Immature natural killer cell (primary cell): ENCODE measurements around the gene CCDC116. TPM values are rescaled to one million over a fixed set of nuclear protein-coding genes. Genes with fewer than 3 reads are reported as not detected.

ENCODE experiments used
- DNase-seq, 3 donors: peaks; one replicate each; pipeline ENCODE4 v3.0.0; 2022; ENCODE audit warnings: mixed read lengths in 1 of 3
- H3K27ac Mint-ChIP-seq, 6 donors: one replicate each; pipeline ENCODE4 v1.8.0; 2020; ENCODE audit warnings: mixed read lengths in 6 of 6, mild to moderate bottlenecking in 5 of 6, inconsistent platforms in 4 of 6, moderate library complexity in 3 of 6
- H3K27me3 Mint-ChIP-seq, 3 donors: one replicate each; pipeline ENCODE4 v1.8.0; 2020 to 2021; ENCODE audit warnings: low read depth in 3 of 3, mild to moderate bottlenecking in 3 of 3, mixed read lengths in 3 of 3, moderate library complexity in 3 of 3, inconsistent platforms in 1 of 3
- H3K36me3 Mint-ChIP-seq, 3 donors: one replicate each; pipeline ENCODE4 v1.8.0; 2020; ENCODE audit warnings: mixed read lengths in 3 of 3, inconsistent platforms in 2 of 3, mild to moderate bottlenecking in 2 of 3
- H3K4me1 Mint-ChIP-seq, 2 donors: one replicate each; pipeline ENCODE4 v1.8.0; 2020; ENCODE audit warnings: inconsistent platforms in 2 of 2, mild to moderate bottlenecking in 2 of 2, mixed read lengths in 2 of 2, moderate library complexity in 1 of 2
- H3K4me3 Mint-ChIP-seq, 5 donors: one replicate each; pipeline ENCODE4 v1.8.0; 2020; ENCODE audit warnings: mild to moderate bottlenecking in 5 of 5, mixed read lengths in 5 of 5, inconsistent platforms in 3 of 5, moderate library complexity in 3 of 5
- H3K9me3 Mint-ChIP-seq, 6 donors: one replicate each; pipeline ENCODE4 v1.8.0; 2020; ENCODE audit warnings: mild to moderate bottlenecking in 6 of 6, mixed read lengths in 6 of 6, inconsistent platforms in 4 of 6, moderate library complexity in 3 of 6
- polyA plus RNA-seq, 3 donors: library from polyadenylated mRNA; unstranded; fragments of 300-500 nt; fragmentation: Illumina TruSeq; gene quantifications; one replicate each; pipeline ENCODE4 v1.2.3, GENCODE V29; 2021

The CCDC116 gene, protein sequence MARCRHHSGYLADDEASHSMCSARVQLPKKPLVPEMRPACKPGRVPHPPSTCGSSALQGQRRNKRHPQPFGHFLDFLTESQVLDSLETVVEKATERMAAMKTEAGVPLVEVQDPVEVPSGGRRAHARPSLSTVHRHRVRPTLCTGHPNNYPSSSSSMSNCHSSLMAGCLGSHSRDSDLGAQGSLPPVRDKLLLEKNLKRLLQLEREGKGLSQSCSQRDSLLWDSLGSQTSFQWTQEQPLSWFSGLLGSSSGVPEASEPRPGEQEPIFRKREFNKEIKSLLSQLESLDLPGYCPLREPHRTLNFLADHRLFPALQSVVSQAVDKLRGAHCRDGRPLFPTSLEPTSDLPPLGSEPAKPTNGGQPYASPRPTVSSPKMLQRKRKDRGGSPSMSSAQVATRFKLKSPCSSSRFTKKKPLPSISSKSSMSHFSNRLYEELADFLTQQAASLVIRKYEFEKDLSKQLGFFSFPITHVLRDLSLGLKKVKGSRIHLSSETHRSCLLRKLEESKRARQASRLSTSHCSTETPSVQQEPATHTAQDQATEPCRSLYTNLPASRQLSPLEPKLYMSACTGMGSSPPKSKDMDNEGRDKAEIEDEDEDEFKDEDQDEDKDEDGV
- polyA plus RNA-seq = under 1 TPM in 1 of 3 donors, not detected in 2; 0.13 TPM

DNA sequence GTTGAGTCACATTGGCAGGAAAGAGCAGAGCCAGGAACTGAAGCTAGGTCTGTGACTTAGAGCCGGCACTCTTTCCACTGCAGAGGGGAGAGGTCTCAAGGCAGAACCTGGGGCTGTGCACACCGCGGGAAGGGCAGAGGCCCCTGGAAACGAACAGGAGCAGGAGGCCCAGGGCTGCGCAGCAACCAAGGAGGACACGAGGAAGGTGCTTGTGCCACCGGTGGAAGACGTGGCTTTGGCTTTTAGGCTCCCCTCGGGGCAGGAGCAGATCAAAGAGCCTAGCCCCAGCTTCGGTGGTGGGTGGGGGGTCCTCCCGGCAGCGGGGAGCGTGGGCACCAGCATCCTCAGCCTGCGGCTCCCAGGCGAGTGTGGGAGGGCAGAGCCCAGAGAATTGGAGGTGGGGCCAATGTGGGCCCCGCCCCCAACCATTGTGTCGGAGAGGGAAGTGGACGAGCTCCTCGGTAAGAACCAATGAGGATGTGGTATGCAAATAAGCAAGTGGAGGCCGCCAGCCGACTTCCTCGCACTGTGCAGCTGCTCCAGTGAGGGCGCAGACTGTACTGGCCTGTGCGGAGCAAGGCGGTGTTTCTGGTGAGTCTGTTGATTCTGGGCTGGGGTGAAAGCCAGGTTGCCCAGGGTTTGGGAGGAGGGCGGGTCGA, at the start of gene CCDC116:
TSS of gene CCDC116 (plus strand) at position 524 of the 659 bp plus-strand sequence. CDS start 422 bp downstream, outside the sequence.
- H3K4me3 Mint-ChIP-seq = no peak within 1 kb of the TSS
- H3K4me1 Mint-ChIP-seq = peaks cover 16 to 19% of the 10 kb centered on the region in 2 donors
- H3K27ac Mint-ChIP-seq = no peak within 1 kb of the TSS
- H3K36me3 Mint-ChIP-seq = no peaks in the 10 kb centered on the region
- H3K9me3 Mint-ChIP-seq = peaks cover 0 to 2% (median 0%) of the 10 kb centered on the region in 6 donors
- peaks cover 0 to 7% (median 2%) of the 10 kb centered on the region in 3 donors for H3K27me3 Mint-ChIP-seq
- DNase-seq = peak; percentile 48 to 62 (median 56)

DNA sequence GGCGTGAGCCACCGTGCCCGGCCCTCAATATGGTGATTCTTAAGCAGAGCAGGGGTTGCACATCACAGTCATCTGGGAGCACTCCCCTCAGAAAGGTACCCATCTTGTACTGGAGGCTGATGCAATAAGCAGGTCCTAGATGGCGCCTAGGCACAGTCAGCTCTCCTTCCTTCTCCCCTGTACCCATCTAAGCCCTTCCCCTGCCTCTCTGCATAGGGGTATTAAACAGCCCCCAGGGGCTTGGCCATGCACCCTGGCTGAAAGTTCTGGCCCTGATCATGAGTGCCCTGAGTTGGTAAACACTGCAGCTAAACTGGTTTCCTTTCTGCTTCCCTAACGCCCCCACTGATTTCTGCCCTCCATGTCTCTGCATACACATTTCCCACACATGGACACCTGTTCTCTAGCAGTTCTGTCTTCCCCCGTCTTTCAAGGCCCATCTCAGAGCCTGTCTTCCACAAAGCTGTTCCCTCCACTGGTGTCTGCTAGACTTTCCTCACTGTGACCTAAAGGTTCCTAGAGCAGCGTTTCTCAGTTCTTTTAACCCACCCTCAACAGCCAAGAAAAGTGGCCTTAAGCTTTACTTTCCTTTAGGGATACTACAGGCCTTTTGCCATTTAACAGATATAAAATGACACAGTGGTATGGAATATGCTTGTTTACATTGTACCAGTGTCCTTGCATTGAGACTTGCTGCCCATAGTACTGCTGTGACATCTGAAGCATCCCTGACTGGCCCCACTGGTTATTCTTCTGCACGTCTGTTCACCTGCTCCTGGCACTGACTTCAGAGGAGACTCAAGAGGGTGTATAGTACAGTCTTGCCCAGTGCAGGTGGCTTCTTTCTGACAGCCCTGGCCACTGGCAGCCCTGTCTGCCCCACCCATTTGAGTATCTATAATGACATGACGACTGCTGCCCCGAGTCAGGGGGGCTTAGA, 49.5 kb upstream of the CCDC116 start:
- peak overlapping the region in 2 of 5 donors; percentile 12 to 50 for H3K4me3 Mint-ChIP-seq
- H3K27me3 Mint-ChIP-seq = peaks cover 0 to 2% (median 0%) of the 10 kb centered on the region in 3 donors

DNA sequence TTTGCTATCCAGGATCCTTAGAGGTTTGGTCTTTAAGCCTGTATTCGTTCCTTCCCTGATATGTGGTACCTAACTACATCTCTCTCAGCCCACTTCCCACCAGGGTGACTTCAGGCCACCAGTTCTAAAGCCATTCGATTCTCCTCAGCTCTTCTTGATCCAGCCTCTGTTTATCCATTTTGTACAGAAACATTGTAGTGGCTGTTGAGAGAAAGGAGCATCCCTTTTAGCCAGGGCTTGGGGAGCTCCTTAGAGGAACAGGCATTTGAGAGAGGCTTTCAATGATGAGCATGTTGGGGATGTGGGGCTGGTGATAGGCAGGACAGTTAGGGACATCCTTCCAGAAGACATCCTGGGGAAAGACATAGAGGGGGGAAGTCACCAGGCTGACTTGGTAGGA, 47.2 kb upstream of the CCDC116 start:
- Mint-ChIP-seq H3K4me3 (peak overlapping the region in 1 of 5 donors; percentile 38), H3K27me3 (peaks cover 0 to 2% (median 0%) of the 10 kb centered on the region in 3 donors), H3K36me3 (peaks cover 0 to 5% (median 0%) of the 10 kb centered on the region in 3 donors), H3K4me1 (peaks cover 43 to 51% of the 10 kb centered on the region in 2 donors), H3K9me3 (no peaks in the 10 kb centered on the region), H3K27ac (peak overlapping the region in 4 of 6 donors; percentile 7 to 80 (median 34))
- DNase-seq = no peak

More for the DNA sequence above, 49.5 kb upstream of the CCDC116 start:
- no peak for DNase-seq
- Mint-ChIP-seq H3K36me3 (peaks cover 0 to 5% (median 0%) of the 10 kb centered on the region in 3 donors), H3K9me3 (no peaks in the 10 kb centered on the region), H3K4me1 (peaks cover 44 to 58% of the 10 kb centered on the region in 2 donors), H3K27ac (peak overlapping the region; percentile 8 to 82 (median 64))

DNA sequence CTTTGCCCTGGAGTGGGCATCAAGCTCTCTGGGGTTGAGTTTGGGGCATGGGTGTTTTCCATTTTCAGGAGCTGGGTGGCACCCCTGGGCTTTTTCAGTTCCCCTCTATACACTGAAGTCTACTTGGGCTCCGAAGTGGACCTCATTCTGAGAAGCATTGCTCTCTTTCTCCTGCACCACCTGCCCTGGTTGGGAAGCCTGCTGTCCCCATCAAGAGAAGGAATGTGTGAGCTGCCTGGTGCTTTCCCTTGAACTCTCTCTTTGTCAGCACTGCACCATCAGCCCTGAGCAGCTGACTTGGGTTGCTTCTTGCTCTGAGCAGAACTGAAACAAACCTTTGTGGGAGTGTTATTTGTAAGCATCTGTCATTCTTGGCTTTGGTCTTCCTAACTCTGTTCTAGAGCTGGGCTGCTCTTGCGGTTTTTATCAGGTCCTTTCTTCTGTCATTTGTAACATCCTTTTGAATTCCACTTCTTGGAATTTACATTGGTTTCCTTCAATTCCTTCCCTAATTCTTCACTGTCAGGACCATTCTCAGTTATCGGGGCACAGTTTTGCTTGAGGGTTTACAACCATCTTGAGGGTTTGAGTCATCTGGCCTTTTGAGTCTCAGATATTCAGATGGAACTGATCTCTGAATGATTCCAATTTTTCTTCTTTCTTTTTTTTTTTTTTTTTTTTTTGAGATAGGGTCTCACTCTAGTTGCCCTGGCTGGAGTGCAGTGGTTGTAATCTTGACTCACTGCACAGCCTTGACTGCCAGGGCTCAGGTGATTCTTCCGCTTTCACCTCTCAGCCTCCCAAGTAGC, 44.6 kb upstream of the CCDC116 start:
- H3K36me3 Mint-ChIP-seq = peaks cover 0 to 5% (median 0%) of the 10 kb centered on the region in 3 donors
- no peak for DNase-seq

DNA sequence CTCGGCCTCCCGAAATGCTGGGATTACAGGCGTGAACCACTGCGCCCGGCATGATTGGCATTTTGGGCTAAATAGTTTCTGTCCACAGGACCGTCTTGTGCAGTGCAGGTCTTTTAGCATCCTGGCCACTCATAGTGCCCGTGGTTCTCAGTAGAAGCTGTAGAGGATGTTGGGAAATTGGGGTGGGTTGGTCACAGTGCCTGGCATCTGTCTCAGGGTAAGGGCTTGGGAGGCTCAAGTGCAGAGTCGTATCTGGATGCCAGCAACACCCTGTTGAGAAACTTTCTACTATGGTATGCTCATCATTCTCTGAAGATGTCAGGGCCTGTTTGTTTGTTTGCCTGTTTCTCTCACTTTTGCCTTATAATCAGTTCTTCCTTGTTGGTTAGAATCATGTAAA, 43.2 kb upstream of the CCDC116 start:
- Mint-ChIP-seq H3K9me3 (no peaks in the 10 kb centered on the region), H3K27ac (peak overlapping the region in 5 of 6 donors; percentile 38 to 71 (median 49)), H3K4me3 (peak overlapping the region in 1 of 5 donors; percentile 36), H3K27me3 (peaks cover 0 to 1% (median 0%) of the 10 kb centered on the region in 3 donors), H3K36me3 (peaks cover 8 to 13% (median 10%) of the 10 kb centered on the region in 3 donors), H3K4me1 (peaks cover 68 to 78% of the 10 kb centered on the region in 2 donors)
- DNase-seq = no peak

More for the DNA sequence above, 44.6 kb upstream of the CCDC116 start:
- H3K4me1 Mint-ChIP-seq = peaks cover 60 to 73% of the 10 kb centered on the region in 2 donors
- peak overlapping the region in 4 of 5 donors; percentile 9 to 68 (median 39) for H3K4me3 Mint-ChIP-seq
- peaks cover 0 to 2% (median 0%) of the 10 kb centered on the region in 3 donors for H3K27me3 Mint-ChIP-seq
- H3K27ac Mint-ChIP-seq = peak overlapping the region; percentile 58 to 84 (median 72)
- no peaks in the 10 kb centered on the region for H3K9me3 Mint-ChIP-seq

DNA sequence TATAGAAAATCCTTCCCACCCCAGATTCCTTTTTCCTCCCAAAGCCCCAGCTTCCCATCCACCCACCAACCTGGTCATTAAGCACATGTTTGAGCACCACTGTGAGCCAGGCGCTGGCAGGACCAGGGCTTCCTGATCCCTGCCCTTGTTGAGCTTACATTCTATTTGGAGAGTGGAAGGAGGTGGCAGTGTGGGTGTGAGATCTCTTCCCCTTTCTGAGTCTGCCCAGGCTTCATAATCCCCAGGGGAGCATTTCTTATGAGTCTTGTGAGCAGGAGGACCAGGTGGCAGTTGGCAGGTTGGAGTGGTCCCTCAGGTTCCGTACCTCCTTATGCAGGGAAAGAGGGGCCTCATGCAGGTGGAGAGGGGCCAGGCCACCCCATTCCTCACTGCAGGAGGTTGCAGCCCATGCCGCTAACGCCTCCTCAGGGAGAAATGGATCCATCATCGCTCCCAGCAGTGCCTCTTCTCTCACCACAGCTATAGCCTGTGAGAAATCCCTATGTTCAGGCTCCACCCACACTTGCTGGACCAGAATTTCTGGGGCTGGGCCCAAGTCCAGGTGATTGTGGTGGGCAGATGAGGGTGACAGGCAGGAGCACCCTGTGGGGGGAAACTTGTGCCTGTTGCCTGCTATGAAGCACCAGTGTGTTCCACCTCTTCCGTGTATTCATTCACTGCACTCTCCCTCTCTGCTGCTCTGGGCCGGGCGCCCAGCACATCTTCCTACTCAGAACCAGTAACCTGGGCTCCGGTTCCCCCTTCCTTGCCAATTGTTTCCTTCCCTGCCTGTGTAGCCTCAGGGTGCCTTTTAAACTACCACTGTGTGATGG, 41.5 kb upstream of the CCDC116 start:
- DNase-seq = no peak
- peak overlapping the region in 5 of 6 donors; percentile 29 to 80 (median 64) for H3K27ac Mint-ChIP-seq
- H3K9me3 Mint-ChIP-seq = no peaks in the 10 kb centered on the region
- peaks cover 6 to 21% (median 12%) of the 10 kb centered on the region in 3 donors for H3K36me3 Mint-ChIP-seq
- no peaks in the 10 kb centered on the region for H3K27me3 Mint-ChIP-seq
- peak overlapping the region in 2 of 5 donors; percentile 23 to 44 for H3K4me3 Mint-ChIP-seq
- H3K4me1 Mint-ChIP-seq = peaks cover 68 to 77% of the 10 kb centered on the region in 2 donors

DNA sequence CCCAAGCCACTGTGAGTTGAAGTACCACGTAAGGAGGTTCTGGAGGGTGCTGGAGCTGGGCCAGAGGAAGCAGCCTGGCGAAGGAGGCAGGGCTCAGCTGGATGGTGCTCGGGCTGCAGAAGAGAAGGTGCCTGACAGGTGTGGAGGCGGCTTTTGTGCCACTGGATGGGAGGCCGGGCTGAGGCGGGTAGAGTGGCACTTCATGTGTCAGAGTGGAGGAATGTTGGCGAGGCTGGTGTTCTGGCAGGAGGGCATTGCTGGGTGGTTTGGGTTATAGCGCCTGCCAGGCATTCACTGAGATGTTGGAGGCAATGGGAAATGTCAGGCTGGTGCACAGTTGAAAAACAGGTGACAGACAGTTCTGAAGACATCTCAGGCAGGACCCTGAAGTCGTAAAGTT, 40.9 kb upstream of the CCDC116 start:
- Mint-ChIP-seq H3K27ac (peak overlapping the region in 4 of 6 donors; percentile 10 to 80 (median 70)), H3K36me3 (peaks cover 6 to 21% (median 12%) of the 10 kb centered on the region in 3 donors), H3K9me3 (no peaks in the 10 kb centered on the region), H3K27me3 (no peaks in the 10 kb centered on the region), H3K4me3 (peak overlapping the region in 1 of 5 donors; percentile 20), H3K4me1 (peaks cover 70 to 77% of the 10 kb centered on the region in 2 donors)
- DNase-seq = no peak

DNA sequence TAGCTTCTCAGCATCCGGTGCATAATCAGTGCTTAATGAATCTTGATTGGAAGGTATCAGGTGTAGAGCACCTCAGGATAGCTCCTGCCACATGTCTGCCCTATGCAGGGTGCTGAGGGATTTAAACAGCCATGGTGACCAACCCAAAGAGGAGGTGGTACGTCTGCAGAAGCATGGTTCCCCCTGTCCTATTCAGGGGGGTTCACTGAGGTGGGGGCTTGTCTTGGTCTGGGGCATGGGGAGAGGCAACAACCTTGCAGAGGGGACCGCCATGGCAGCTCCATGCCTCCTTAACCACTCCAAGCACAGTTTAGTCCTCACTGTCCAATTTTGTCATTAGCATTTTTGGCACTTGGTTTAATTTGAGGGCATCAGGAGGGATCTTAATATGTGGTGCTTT, 40.1 kb upstream of the CCDC116 start:
- no peak for DNase-seq
- Mint-ChIP-seq H3K36me3 (peaks cover 6 to 21% (median 12%) of the 10 kb centered on the region in 3 donors), H3K9me3 (no peaks in the 10 kb centered on the region), H3K27me3 (no peaks in the 10 kb centered on the region), H3K27ac (peak overlapping the region in 2 of 6 donors; percentile 41 to 70), H3K4me1 (peaks cover 68 to 74% of the 10 kb centered on the region in 2 donors), H3K4me3 (no peak overlapping the region)

DNA sequence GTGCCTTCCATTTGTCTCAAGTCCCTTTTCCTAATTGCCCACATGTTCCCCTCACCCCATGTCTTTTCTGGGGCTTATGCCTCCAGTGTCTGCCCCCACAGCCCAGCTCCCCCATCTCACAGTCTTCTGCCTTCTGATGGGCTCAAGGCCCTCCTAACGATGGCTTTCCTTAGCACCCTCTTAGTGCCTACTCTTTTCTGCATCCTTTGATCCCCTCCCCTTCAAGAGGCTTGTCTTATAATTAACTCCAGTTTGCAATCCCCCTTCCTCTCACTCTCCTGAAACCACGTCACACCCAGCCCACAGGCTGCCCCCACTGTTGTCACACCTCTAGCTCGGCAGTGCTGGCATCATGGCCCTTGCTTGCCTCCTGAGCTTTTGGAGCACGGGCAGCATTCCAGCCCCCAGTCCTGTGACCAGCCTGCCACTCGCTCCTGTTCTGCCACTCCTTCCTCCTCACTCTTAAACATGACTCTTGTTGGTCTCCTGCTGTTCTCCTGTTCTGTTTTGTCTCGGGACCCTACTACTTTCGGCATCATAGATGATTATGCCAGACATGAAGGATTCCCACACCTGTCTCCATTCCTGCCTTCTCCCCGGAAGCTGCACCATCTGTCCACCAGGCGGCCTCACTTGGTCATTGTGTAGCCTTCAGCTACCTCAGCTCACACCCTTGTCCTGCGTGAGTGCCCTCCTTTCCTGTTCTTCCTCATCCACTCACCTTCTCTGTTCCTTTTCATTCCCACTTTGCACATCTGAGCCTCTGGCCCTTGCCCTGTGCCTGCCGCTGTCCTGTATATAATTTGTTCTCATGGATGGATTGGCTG, 38.9 kb upstream of the CCDC116 start:
- Mint-ChIP-seq H3K27ac (peak overlapping the region; percentile 27 to 86 (median 48)), H3K4me3 (no peak overlapping the region), H3K36me3 (peaks cover 6 to 21% (median 12%) of the 10 kb centered on the region in 3 donors), H3K4me1 (peaks cover 64 to 71% of the 10 kb centered on the region in 2 donors), H3K9me3 (no peaks in the 10 kb centered on the region), H3K27me3 (no peaks in the 10 kb centered on the region)
- no peak for DNase-seq

DNA sequence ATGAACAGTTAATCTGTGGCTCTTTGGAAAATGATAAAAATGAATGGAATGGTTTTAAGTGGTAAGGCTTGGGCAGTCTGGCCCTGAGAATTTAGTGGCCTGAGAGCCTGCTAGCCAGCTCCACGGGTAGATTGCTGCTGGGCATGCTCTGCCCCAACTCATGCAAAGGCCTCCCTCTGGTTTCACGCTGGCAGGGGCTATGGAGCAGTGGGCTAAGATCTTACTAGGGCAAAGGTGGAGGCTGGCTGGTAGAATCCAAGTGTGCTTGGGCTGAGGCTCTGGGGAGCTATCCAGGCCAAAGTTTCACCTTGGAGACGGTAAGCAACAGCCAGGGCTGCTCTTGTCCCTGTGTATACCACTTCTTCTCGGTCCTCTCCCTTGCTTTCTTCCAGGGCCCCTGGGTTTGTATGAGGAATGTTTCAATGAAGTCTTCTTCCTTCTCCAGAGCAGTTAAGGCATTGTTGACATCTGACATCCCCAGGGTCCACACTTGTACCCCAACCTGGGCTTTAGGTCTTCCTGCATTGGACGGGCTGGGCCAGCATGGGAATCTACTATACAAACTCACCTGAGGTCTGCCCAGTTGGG, 37.6 kb upstream of the CCDC116 start:
- Mint-ChIP-seq H3K4me1 (peaks cover 66 to 77% of the 10 kb centered on the region in 2 donors), H3K27me3 (no peaks in the 10 kb centered on the region), H3K36me3 (peaks cover 6 to 21% (median 12%) of the 10 kb centered on the region in 3 donors), H3K9me3 (no peaks in the 10 kb centered on the region), H3K27ac (peak overlapping the region; percentile 5 to 54 (median 34)), H3K4me3 (no peak overlapping the region)
- DNase-seq = no peak
